Thymus (tissue), 11 donors: Measurements from ENCODE around the gene VWA3A. TPM values are rescaled to one million over a fixed set of nuclear protein-coding genes. Genes with fewer than 3 reads are reported as not detected.
"Not testable (repeated sequence)": the region's sequence is repeated elsewhere in the genome, so short reads cannot be mapped to it uniquely, and the experiment has no call there.

Source experiments
- DNase-seq, 9 donors: peaks; one replicate each; pipeline ENCODE4 v3.0.0-alpha.2; 2013; ENCODE audit warnings: low spot score in 9 of 9, low read depth in 6 of 9, missing footprints in 1 of 9
- H3K27ac ChIP-seq, 2 donors: one replicate each; pipeline ENCODE4 v1.5.1; 2013; ENCODE audit warnings: control low read depth in 1 of 2, low read depth in 1 of 2, low read length in 1 of 2, mild to moderate bottlenecking in 1 of 2, moderate library complexity in 1 of 2
- H3K27me3 ChIP-seq, 2 donors: one replicate each; pipeline ENCODE4 v1.5.1; 2013; ENCODE audit warnings: low read length in 1 of 2; ENCODE audit not compliant: control insufficient read depth in 2 of 2, insufficient read depth in 1 of 2
- H3K36me3 ChIP-seq, 2 donors: one replicate each; pipeline ENCODE4 v1.5.1; 2013; ENCODE audit warnings: low read length in 1 of 2, mild to moderate bottlenecking in 1 of 2, moderate library complexity in 1 of 2; ENCODE audit not compliant: control insufficient read depth in 2 of 2, insufficient read depth in 2 of 2
- H3K4me1 ChIP-seq, 2 donors: one replicate each; pipeline ENCODE4 v1.5.1; 2013; ENCODE audit warnings: low read length in 2 of 2; ENCODE audit not compliant: control insufficient read depth in 2 of 2, insufficient read depth in 2 of 2
- H3K4me3 ChIP-seq, 2 donors: one replicate each; pipeline ENCODE4 v1.5.1; 2013; ENCODE audit warnings: low read length in 2 of 2, control low read depth in 1 of 2, mild to moderate bottlenecking in 1 of 2
- H3K9me3 ChIP-seq, 2 donors: one replicate each; pipeline ENCODE4 v1.5.1; 2013; ENCODE audit warnings: low read length in 1 of 2, mild to moderate bottlenecking in 1 of 2; ENCODE audit not compliant: control insufficient read depth in 2 of 2, insufficient read depth in 1 of 2
- WGBS: extraction: QIAGEN DNeasy Blood & Tissue Kit; methylation state at CpG from one replicate; pipeline ENCODE4 v1.1.7; 2013; 5-methylcytosine and 5-hydroxymethylcytosine counted together
- polyA plus RNA-seq: library from polyadenylated mRNA; stranded (reverse); fragments of 200-250 nt; gene quantifications from one replicate; pipeline ENCODE4 v1.2.3, GENCODE V29; 2013
- total RNA-seq: library from RNA; stranded (reverse); fragments of 120-200 nt; gene quantifications from one replicate; pipeline ENCODE4 v1.2.4, GENCODE V29; 2013
- donor health status: healthy.

Gene VWA3A
- total and polyA plus RNA-seq, 2 donors: 0.09 to 0.18 TPM

GRCh38 chr16:22144520-22144919 is 52.2 kb downstream of the VWA3A start:
- Histone ChIP-seq H3K4me3 (no peak overlapping the region), H3K27ac (no peak overlapping the region), H3K9me3 (no peaks in the 10 kb centered on the region), H3K4me1 (no peaks in the 10 kb centered on the region), H3K27me3 (peaks cover 0 to 2% of the 10 kb centered on the region in 2 donors), H3K36me3 (no peaks in the 10 kb centered on the region)
- 98% methylated on average over 6 of the region's 6 CpGs for WGBS
- no peak for DNase-seq

- DNase-seq: no peak
- H3K4me1 ChIP-seq: no peaks in the 10 kb centered on the region
- no peaks in the 10 kb centered on the region for H3K36me3 ChIP-seq
- no peak overlapping the region for H3K27ac ChIP-seq
- H3K4me3 ChIP-seq: no peak overlapping the region
- peaks cover 0 to 2% of the 10 kb centered on the region in 2 donors for H3K27me3 ChIP-seq
- H3K9me3 ChIP-seq: no peaks in the 10 kb centered on the region
- 90% methylated on average over 9 of the region's 9 CpGs for WGBS
Measured at GRCh38 chr16:22147853-22148252, 55.5 kb downstream of the VWA3A start.

- H3K36me3 ChIP-seq: no peaks in the 10 kb centered on the region
- no peaks in the 10 kb centered on the region for H3K9me3 ChIP-seq
- peaks cover 0 to 3% of the 10 kb centered on the region in 2 donors for H3K27me3 ChIP-seq
- H3K27ac ChIP-seq: no peak overlapping the region
- WGBS: 87% methylated on average over 7 of the region's 7 CpGs
- no peak overlapping the region for H3K4me3 ChIP-seq
- no peak for DNase-seq
- H3K4me1 ChIP-seq: no peaks in the 10 kb centered on the region
Measured at GRCh38 chr16:22151246-22151998, 59.1 kb downstream of the VWA3A start.

GRCh38 chr16:22152316-22152715 is 60.0 kb downstream of the VWA3A start:
- Histone ChIP-seq H3K27me3 (peaks cover 0 to 3% of the 10 kb centered on the region in 2 donors), H3K4me1 (no peaks in the 10 kb centered on the region), H3K4me3 (no peak overlapping the region), H3K27ac (no peak overlapping the region), H3K36me3 (no peaks in the 10 kb centered on the region), H3K9me3 (no peaks in the 10 kb centered on the region)
- WGBS: 97% methylated on average over 11 of the region's 11 CpGs
- no peak for DNase-seq

GRCh38 chr16:22153078-22153477 is 60.7 kb downstream of the VWA3A start:
- 94% methylated on average over 7 of the region's 7 CpGs for WGBS
- H3K27ac ChIP-seq, DNase-seq, H3K4me1 ChIP-seq, H3K9me3 ChIP-seq, H3K27me3 ChIP-seq, H3K4me3 ChIP-seq, H3K36me3 ChIP-seq: not testable (repeated sequence)

GRCh38 chr16:22161401-22161800 is 69.1 kb downstream of the VWA3A start:
- Histone ChIP-seq H3K4me1 (peaks cover 3 to 5% of the 10 kb centered on the region in 2 donors), H3K4me3 (no peak overlapping the region), H3K9me3 (no peaks in the 10 kb centered on the region), H3K27me3 (peaks cover 9 to 30% of the 10 kb centered on the region in 2 donors), H3K36me3 (no peaks in the 10 kb centered on the region), H3K27ac (no peak overlapping the region)
- no peak for DNase-seq

GRCh38 chr16:22161999-22162655 is 69.8 kb downstream of the VWA3A start, which contains the start of gene SDR42E2:
Gene SDR42E2 (plus strand): TSS chr16:22162506. CDS start chr16:22165583, 3,077 bp downstream.
- Histone ChIP-seq H3K9me3 (no peaks in the 10 kb centered on the region), H3K27me3 (peaks cover 9 to 30% of the 10 kb centered on the region in 2 donors), H3K36me3 (no peaks in the 10 kb centered on the region), H3K4me1 (peaks cover 3 to 5% of the 10 kb centered on the region in 2 donors), H3K4me3 (peak within 1 kb of the TSS in 1 of 2 donors; percentile 11), H3K27ac (no peak within 1 kb of the TSS)
- 6% methylated on average over 40 of the region's 40 CpGs for WGBS
- peak in 7 of 9 donors; percentile 15 to 70 (median 43) for DNase-seq

GRCh38 chr16:22162656-22163009 is 70.3 kb downstream of the VWA3A start:
- Histone ChIP-seq H3K4me1 (peaks cover 3 to 5% of the 10 kb centered on the region in 2 donors), H3K27ac (no peak overlapping the region), H3K4me3 (peak overlapping the region in 1 of 2 donors; percentile 11), H3K36me3 (no peaks in the 10 kb centered on the region), H3K9me3 (no peaks in the 10 kb centered on the region), H3K27me3 (peaks cover 9 to 30% of the 10 kb centered on the region in 2 donors)
- DNase-seq: no peak
- 51% methylated on average over 14 of the region's 14 CpGs for WGBS

- Histone ChIP-seq H3K4me1 (peaks cover 3 to 5% of the 10 kb centered on the region in 2 donors), H3K27ac (no peak overlapping the region), H3K9me3 (no peaks in the 10 kb centered on the region), H3K36me3 (no peaks in the 10 kb centered on the region), H3K27me3 (peaks cover 9 to 28% of the 10 kb centered on the region in 2 donors), H3K4me3 (no peak overlapping the region)
- no peak for DNase-seq
- WGBS: 96% methylated on average over 6 of the region's 6 CpGs
Measured at GRCh38 chr16:22163806-22164205, 71.5 kb downstream of the VWA3A start.
